WERI-Rb-1 (cell line): ENCODE measurements around the gene TXNRD3.

Experiments used
- DNase-seq: peaks from one replicate; pipeline ENCODE4 v3.0.0-alpha.2; 2020
- H3K27ac ChIP-seq: fragments of 250-450 bp; sonication (Bioruptor Pico); 2 replicates; pipeline ENCODE4 v1.5.1; 2020; ENCODE audit warnings: mild to moderate bottlenecking, moderate library complexity
- H3K27me3 ChIP-seq: fragments of 250-450 bp; sonication (Bioruptor Pico); 2 replicates; pipeline ENCODE4 v1.5.1; 2021; ENCODE audit warnings: mild to moderate bottlenecking, low read depth, moderate library complexity; ENCODE audit not compliant: insufficient read depth, severe bottlenecking
- H3K36me3 ChIP-seq: fragments of 250-450 bp; sonication (Bioruptor Pico); 2 replicates; pipeline ENCODE4 v1.5.1; 2020; ENCODE audit warnings: mild to moderate bottlenecking, moderate library complexity
- H3K4me3 ChIP-seq: 2 replicates; pipeline ENCODE4 v1.5.1; 2011; ENCODE audit warnings: low read depth, mild to moderate bottlenecking, control low read depth, low read length
- H3K9me3 ChIP-seq: fragments of 250-450 bp; sonication (Bioruptor Pico); 2 replicates; pipeline ENCODE4 v1.5.1; 2021; ENCODE audit warnings: mild to moderate bottlenecking, moderate library complexity; ENCODE audit not compliant: severe bottlenecking
- TF ChIP-seq, protein P1 (sequence below): IDR thresholded peaks from 2 replicates; pipeline ENCODE4 v1.5.1; 2011; ENCODE audit warnings: low read depth, mild to moderate bottlenecking, control low read depth, inconsistent platforms, low read length

The TXNRD3 gene

DNA sequence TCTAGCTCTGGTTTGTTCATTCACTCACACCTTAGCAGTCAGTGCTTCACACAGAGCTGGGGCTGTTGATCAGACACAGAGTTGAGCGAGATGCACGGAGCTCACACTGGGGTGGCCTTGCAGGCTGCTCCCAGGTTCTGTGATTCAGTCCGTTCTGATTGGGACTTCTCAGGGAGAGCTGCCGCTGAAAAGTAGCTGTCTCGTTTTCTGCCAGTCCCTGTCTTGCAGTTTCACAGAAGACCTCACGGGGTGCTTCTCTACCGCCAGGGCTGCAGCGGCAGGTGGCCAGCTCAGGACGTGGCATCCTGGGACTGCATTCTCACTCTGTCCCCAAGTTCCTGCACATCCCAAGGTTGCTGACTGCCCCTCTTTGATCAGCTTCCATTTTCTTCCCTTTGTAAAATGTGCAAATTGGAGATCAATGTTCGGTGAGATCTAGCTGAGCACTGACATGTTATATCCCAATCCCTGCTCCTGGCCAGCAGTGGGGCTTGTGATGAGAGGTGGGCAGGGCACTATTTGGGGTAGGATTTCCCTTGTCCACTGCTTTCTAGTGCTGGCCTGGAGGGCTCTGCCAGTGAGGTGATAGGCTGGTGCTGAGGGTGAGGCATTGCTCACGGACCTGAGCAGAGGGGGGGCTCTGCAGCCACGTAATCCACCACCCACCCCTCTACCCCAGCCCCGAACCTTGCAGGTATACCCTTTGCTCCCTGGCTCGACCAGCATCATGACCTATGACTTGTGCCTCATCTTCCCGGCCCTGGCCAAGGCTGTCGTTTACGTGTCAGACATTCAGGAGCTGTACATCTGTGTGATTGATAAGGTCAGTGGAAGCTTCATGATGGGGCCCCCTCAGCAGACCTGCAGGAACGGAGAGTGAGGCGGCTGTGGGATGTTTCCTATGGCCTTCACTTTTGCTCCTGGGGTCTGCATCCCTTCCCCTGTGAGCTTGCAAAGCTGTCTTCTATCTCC is 5.3 kb upstream of the TXNRD3 start:
- no peak for DNase-seq
- Histone ChIP-seq H3K36me3 (no peaks in the 10 kb centered on the region), H3K27ac (no peak overlapping the region), H3K4me3 (no peak overlapping the region), H3K27me3 (no peaks in the 10 kb centered on the region), H3K9me3 (peaks cover 15% of the 10 kb centered on the region)
- TF ChIP-seq, protein P1, sequence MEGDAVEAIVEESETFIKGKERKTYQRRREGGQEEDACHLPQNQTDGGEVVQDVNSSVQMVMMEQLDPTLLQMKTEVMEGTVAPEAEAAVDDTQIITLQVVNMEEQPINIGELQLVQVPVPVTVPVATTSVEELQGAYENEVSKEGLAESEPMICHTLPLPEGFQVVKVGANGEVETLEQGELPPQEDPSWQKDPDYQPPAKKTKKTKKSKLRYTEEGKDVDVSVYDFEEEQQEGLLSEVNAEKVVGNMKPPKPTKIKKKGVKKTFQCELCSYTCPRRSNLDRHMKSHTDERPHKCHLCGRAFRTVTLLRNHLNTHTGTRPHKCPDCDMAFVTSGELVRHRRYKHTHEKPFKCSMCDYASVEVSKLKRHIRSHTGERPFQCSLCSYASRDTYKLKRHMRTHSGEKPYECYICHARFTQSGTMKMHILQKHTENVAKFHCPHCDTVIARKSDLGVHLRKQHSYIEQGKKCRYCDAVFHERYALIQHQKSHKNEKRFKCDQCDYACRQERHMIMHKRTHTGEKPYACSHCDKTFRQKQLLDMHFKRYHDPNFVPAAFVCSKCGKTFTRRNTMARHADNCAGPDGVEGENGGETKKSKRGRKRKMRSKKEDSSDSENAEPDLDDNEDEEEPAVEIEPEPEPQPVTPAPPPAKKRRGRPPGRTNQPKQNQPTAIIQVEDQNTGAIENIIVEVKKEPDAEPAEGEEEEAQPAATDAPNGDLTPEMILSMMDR = peak; percentile 42

DNA sequence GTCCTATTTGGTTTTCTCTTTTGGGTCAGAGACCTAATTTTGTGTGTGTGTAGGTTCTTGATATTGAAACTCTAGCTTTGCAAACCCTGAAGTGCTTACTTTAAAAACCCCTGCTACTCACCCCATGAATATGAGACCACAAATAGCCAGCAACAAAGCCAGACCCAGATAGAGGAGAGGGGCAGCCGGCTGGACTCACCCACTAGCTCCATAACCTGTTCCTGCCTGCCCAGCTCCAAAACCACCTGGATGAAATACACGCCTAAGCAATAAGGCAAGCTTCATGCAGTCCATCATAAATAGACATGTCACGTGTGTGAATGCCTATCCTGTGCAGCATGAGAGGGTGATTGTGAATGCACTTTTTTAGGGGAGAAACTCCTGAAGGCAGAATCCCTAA is 3.7 kb upstream of the TXNRD3 start:
- no peaks in the 10 kb centered on the region for H3K36me3 ChIP-seq
- peaks cover 18% of the 10 kb centered on the region for H3K9me3 ChIP-seq
- no peaks in the 10 kb centered on the region for H3K27me3 ChIP-seq
- DNase-seq = no peak
- H3K27ac ChIP-seq = no peak overlapping the region
- H3K4me3 ChIP-seq = no peak overlapping the region
- TF ChIP-seq, protein P1 = no peak

DNA sequence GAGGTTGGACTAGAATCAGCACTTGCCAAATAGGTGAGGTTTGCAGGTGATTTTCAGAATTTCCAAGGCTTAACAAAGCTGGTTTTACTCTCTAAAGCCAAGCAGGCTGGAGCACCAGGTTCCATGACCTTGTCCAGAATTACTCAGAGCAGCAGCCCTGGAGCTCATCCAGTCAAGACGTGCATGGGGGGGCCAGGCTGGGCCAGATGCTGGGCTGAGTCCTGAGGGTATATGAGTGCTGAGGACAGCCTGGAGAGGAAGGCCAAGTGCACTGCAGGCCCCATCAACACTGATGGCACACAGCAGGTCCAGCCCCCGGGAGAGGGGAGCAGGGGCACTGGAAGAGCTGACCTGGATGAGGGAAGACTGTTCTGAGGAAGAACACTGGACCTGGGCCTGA is 3.0 kb upstream of the TXNRD3 start:
- TF ChIP-seq, protein P1 = no peak
- no peak for DNase-seq
- Histone ChIP-seq H3K36me3 (no peaks in the 10 kb centered on the region), H3K9me3 (peaks cover 18% of the 10 kb centered on the region), H3K27me3 (no peaks in the 10 kb centered on the region), H3K27ac (no peak overlapping the region), H3K4me3 (no peak overlapping the region)

DNA sequence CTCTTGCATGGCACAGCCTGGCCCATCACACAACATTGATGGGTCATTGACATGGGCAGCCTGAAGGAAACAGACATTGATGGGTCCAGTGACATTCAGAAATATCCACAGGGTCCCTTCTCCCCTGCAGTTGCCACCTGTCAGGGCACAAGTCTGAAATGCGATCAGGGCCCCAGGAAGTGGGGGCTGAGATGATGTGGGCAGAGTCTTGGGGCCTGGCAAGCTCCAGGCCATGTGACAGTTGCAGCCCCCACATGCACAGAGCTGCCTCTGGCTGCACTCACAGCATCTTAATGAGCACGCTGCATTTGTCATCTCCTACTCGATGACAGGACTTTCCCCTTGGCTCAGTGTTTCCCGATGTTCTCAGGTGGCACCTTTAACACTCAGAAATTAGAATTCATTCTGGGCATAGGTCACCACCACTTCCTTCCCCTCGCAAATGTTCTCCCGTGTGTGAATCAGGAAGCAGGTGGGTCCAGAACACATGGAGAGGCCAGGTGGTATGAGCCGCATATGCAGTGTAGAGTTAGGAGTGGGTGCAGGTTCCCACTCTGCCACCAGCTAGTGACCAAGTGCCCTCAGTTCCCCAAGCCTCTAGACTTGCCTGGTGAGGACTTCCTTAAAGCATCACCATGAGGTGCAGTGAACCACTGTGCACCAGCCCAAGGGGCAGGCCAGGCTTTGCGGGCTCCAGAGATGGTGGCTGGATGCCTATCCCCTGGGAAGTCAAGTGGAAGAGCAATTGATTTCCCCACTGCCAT is 1.6 kb upstream of the TXNRD3 start:
- no peaks in the 10 kb centered on the region for H3K27me3 ChIP-seq
- peaks cover 18% of the 10 kb centered on the region for H3K9me3 ChIP-seq
- TF ChIP-seq, protein P1 = no peak
- H3K27ac ChIP-seq = no peak overlapping the region
- H3K4me3 ChIP-seq = no peak overlapping the region
- no peak for DNase-seq
- H3K36me3 ChIP-seq = no peaks in the 10 kb centered on the region

DNA sequence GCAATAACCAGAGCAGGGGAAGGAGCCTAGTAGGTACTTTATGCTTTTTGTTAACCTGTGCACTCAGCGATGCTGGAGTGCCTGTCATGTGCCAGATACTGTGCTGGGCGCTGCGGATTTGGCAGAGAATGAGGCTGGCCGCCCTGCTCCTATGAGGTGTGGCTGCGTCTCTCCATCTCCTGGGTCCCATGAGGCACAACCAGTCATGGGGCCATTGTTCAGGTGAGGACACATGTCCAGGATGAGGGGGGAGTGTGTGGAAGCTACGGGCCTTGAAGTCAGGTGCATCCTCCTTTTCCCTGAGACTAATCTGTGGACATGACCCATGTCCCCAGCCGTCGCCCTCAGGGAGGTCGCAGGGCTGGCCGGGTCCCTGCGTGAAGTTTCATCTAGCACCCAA is 963 bp upstream of the TXNRD3 start:
- Histone ChIP-seq H3K9me3 (peaks cover 14% of the 10 kb centered on the region), H3K4me3 (no peak overlapping the region), H3K27ac (no peak overlapping the region), H3K36me3 (no peaks in the 10 kb centered on the region), H3K27me3 (no peaks in the 10 kb centered on the region)
- DNase-seq = no peak
- TF ChIP-seq, protein P1 = no peak
